ENCODE data around the gene SEL1L2. TPM values are rescaled to one million over a fixed set of nuclear protein-coding genes. Genes with fewer than 3 reads are reported as not detected.

SEL1L2 gene, protein sequence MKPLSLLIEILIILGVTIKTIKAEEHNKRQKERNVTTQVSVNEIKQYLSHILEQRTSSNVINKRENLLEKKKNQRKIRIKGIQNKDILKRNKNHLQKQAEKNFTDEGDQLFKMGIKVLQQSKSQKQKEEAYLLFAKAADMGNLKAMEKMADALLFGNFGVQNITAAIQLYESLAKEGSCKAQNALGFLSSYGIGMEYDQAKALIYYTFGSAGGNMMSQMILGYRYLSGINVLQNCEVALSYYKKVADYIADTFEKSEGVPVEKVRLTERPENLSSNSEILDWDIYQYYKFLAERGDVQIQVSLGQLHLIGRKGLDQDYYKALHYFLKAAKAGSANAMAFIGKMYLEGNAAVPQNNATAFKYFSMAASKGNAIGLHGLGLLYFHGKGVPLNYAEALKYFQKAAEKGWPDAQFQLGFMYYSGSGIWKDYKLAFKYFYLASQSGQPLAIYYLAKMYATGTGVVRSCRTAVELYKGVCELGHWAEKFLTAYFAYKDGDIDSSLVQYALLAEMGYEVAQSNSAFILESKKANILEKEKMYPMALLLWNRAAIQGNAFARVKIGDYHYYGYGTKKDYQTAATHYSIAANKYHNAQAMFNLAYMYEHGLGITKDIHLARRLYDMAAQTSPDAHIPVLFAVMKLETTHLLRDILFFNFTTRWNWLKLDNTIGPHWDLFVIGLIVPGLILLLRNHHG
- not detected in 2 replicates for total RNA-seq

GRCh38 chr20:13990465-13990864, at the start of gene SEL1L2:
Gene SEL1L2 (minus strand): TSS chr20:13990614. CDS start chr20:13990534, 80 bp downstream.

DNA sequence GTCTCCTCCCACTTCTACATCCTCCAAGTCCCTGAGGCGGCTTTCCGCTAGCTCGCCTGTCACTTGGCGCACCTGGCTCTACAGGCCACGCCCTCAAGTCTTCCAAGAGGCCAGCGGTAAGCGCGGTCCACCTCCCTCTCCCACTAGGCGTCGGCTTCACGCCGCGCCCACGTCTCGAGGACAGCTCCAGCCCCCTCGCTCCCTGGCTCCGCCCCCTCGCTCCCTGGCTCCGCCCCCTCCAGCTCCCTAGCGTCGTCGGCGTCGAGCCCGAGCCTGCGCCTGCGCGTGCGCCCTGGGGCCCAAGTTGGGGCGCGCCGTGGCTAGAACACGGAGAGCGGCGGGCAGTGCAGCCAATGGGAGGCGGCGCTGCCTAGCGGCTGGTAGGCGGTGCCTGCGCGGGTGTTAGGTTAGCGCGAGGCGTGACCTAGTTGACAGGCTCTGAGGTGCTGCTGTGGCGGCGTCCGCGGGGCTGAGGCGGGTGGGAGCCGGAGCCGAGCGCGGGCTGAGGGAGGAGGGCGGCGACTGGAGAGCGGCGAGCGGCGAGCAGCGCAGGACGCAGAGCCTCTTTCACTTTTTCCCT, 4.8 kb upstream of the SEL1L2 start, which contains the start of gene MACROD2:
Gene MACROD2, plus strand, starts transcription at position 431 of the 580 bp plus-strand sequence.

Other genes with a start within 250 kb of the SEL1L2 start
- gene ESF1, start 205.7 kb downstream of the SEL1L2 start, total RNA-seq: 2.6 and 3.0 TPM in 2 replicates
- gene NDUFAF5, start 205.6 kb downstream of the SEL1L2 start, total RNA-seq: 6.5 and 10.8 TPM in 2 replicates
- gene MACROD2, start 4.9 kb upstream of the SEL1L2 start, total RNA-seq: 0.49 and 1.4 TPM in 2 replicates

Measured in mesangial cell (primary cell).